ENCODE data around the gene SOD1. TPM values are rescaled to one million over a fixed set of nuclear protein-coding genes. Genes with fewer than 3 reads are reported as not detected.

The SOD1 gene
- total RNA-seq, 6 donors from 2014 or later: 35.6 to 158 (median 128) TPM

DNA sequence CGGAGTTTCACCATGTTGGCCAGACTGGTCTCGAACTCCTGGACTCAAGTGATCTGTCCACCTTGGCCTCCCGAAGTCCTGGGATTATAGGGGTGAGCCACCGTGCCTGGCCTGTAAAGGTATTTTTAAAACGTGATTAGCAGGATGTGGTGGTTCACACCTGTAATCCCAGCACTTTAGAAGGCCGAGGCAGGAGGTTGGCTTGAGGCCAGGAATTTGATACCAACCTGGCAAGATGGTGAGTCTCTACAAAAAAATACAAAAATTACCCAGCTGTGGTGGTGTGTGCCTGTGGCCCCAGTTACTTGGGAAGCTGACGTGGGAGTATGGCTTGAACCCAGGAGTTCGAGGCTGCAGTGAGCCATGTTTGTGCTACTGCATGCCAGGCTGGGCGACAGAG lies 43.3 kb upstream of the SOD1 start:
- no peak overlapping the region for H3K4me3 ChIP-seq
- 80 to 85% methylated on average over 9 of the region's 9 CpGs for WGBS, 2 donors
- no peaks in the 10 kb centered on the region for H3K36me3 ChIP-seq
- H3K9me3 ChIP-seq: no peaks in the 10 kb centered on the region
- H3K27me3 ChIP-seq: no peaks in the 10 kb centered on the region
- TF ChIP-seq POLR2AphosphoS5 (IDR thresholded peaks at IDR 0.05): no peak
- TF ChIP-seq POLR2A (IDR thresholded peaks at IDR 0.05): no peak
- TF ChIP-seq, protein P1, sequence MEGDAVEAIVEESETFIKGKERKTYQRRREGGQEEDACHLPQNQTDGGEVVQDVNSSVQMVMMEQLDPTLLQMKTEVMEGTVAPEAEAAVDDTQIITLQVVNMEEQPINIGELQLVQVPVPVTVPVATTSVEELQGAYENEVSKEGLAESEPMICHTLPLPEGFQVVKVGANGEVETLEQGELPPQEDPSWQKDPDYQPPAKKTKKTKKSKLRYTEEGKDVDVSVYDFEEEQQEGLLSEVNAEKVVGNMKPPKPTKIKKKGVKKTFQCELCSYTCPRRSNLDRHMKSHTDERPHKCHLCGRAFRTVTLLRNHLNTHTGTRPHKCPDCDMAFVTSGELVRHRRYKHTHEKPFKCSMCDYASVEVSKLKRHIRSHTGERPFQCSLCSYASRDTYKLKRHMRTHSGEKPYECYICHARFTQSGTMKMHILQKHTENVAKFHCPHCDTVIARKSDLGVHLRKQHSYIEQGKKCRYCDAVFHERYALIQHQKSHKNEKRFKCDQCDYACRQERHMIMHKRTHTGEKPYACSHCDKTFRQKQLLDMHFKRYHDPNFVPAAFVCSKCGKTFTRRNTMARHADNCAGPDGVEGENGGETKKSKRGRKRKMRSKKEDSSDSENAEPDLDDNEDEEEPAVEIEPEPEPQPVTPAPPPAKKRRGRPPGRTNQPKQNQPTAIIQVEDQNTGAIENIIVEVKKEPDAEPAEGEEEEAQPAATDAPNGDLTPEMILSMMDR (IDR thresholded peaks at IDR 0.05): no peak
- H3K27ac ChIP-seq: no peak overlapping the region
- H3K4me1 ChIP-seq: no peaks in the 10 kb centered on the region
- DNase-seq (no peak), ATAC-seq (ENCODE audit: low FRiP score in 2 of 2) (no peak)

DNA sequence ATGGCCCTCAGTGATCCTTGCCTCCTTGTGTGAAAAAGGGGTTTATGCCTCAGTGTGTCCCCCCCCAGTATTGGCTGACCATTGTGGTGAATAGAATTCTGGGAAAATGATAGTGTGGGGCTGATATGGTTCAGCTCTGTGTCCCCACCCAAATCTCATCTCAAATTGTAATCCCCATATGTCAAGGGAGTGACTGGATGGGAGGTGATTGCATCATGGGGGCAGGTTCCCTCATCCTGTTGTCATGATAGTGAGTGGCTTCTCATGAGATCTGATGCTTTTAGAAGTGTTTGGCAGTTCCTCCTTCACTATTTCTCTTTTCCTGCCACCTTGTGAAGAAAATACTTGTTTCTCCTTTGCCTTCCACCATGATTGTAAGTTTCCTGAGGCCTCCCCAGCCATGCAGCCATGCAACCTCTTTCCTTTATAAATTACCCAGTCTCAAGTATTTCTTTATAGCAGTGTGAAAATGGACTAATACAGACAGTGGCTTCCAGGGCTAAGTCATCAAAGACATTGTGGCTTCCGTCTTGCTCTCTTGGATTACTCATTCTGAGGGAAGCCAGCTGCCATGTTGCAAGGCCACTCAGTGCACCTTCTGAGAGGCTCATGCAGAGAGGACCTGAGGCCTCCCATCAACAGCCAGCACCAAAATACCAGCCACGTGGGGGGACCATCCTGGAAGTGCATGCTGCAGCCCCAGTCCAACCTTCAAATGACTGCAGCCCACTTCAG lies 40.6 kb upstream of the SOD1 start:
- no peaks in the 10 kb centered on the region for H3K4me1 ChIP-seq
- 44 to 90% methylated on average over 2 of the region's 2 CpGs for WGBS, 2 donors
- DNase-seq (no peak), ATAC-seq (ENCODE audit: low FRiP score in 2 of 2) (no peak)
- no peak overlapping the region for H3K27ac ChIP-seq
- H3K4me3 ChIP-seq: no peak overlapping the region
- no peaks in the 10 kb centered on the region for H3K9me3 ChIP-seq
- H3K36me3 ChIP-seq: no peaks in the 10 kb centered on the region
- no peak for TF ChIP-seq POLR2A (IDR thresholded peaks at IDR 0.05)
- TF ChIP-seq EP300 (IDR thresholded peaks at IDR 0.05): no peak
- TF ChIP-seq, protein P1 (IDR thresholded peaks at IDR 0.05): no peak
- no peak for TF ChIP-seq POLR2AphosphoS5 (IDR thresholded peaks at IDR 0.05)
- H3K27me3 ChIP-seq: no peaks in the 10 kb centered on the region

DNA sequence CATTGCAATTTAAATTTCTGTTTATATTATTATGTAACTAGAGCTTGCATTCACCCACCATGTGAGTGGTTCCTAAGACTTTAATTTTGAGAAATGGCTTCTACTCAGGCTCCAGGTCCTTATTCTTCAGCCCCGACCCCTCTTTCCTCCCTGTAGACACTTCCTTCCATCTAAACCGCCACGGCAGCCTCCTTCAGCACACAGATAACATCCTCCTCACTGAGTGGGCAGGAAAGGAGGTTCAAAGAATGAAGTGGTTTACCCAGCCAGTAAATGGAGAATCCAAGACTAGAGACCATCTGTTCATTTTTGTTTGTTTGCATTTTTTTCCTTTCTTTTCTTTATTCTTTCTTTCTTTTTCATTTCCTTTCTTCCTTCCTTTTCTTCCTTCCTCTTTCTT lies 37.1 kb upstream of the SOD1 start:
- Histone ChIP-seq H3K9me3 (no peaks in the 10 kb centered on the region), H3K27ac (no peak overlapping the region), H3K36me3 (no peaks in the 10 kb centered on the region), H3K4me3 (no peak overlapping the region), H3K4me1 (no peaks in the 10 kb centered on the region), H3K27me3 (no peaks in the 10 kb centered on the region)
- 26 to 54% methylated on average over 3 of the region's 3 CpGs for WGBS, 2 donors
- no peak for TF ChIP-seq EP300 (IDR thresholded peaks at IDR 0.05)
- TF ChIP-seq, protein P1 (IDR thresholded peaks at IDR 0.05): no peak
- TF ChIP-seq POLR2A (IDR thresholded peaks at IDR 0.05): no peak
- TF ChIP-seq POLR2AphosphoS5 (IDR thresholded peaks at IDR 0.05): no peak
- DNase-seq (no peak), ATAC-seq (ENCODE audit: low FRiP score in 2 of 2) (no peak)

DNA sequence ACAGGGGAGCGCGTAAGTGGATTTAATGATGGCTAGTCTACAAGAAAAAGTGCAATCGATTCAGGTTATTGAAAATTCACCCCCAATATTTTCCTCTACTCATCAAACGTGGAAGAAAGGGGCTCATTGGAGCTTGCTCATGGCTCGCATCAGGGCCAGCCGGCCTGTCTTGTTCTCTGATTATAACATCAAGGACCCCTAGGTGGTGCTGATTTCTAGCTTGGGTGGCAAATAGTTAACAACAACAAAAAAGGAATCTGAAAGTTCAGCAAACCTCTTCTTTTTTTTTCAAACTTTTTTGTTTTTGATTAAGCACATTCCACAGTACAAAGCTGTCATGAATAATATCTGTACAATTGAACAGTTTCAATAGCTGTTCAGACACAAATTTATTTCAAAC lies 35.8 kb upstream of the SOD1 start:
- no peaks in the 10 kb centered on the region for H3K36me3 ChIP-seq
- WGBS, 2 donors: 86 to 89% methylated on average over 6 of the region's 6 CpGs

More for the DNA sequence above, 35.8 kb upstream of the SOD1 start:
- no peaks in the 10 kb centered on the region for H3K9me3 ChIP-seq
- ATAC-seq (ENCODE audit: low FRiP score in 2 of 2) (no peak), DNase-seq (no peak)
- H3K27ac ChIP-seq: no peak overlapping the region
- no peak overlapping the region for H3K4me3 ChIP-seq
- H3K4me1 ChIP-seq: no peaks in the 10 kb centered on the region
- TF ChIP-seq, protein P1 (IDR thresholded peaks at IDR 0.05): no peak
- no peak for TF ChIP-seq POLR2A (IDR thresholded peaks at IDR 0.05)
- no peaks in the 10 kb centered on the region for H3K27me3 ChIP-seq
